KMS-11 (cell line): ENCODE results near the gene FXR2.
A peak's percentile ranks its signal among the peaks of the same experiment; 100 is the strongest.

Experiments
- H2AFZ ChIP-seq: fragments of 200-600 bp; sonication (generic); 2 replicates; pipeline ENCODE4 v1.6.1; 2016; ENCODE audit warnings: antibody characterized with exemption, mixed run types, low read depth
- H3K27ac ChIP-seq: fragments of 200-600 bp; sonication (generic); 2 replicates; pipeline ENCODE4 v1.6.1; 2016; ENCODE audit warnings: mild to moderate bottlenecking, mixed run types
- H3K27me3 ChIP-seq: fragments of 200-600 bp; sonication (generic); 2 replicates; pipeline ENCODE4 v1.6.1; 2017; ENCODE audit warnings: mild to moderate bottlenecking, low read depth, mixed run types, moderate library complexity; ENCODE audit not compliant: insufficient read depth
- H3K36me3 ChIP-seq: fragments of 200-600 bp; sonication (generic); 2 replicates; pipeline ENCODE4 v1.6.1; 2017; ENCODE audit warnings: mild to moderate bottlenecking, mixed run types; ENCODE audit not compliant: insufficient read depth
- H3K4me1 ChIP-seq: fragments of 200-600 bp; sonication (generic); 2 replicates; pipeline ENCODE4 v1.6.1; 2016; ENCODE audit warnings: mild to moderate bottlenecking, low read depth, mixed run types; ENCODE audit not compliant: poor library complexity, severe bottlenecking
- H3K4me2 ChIP-seq: fragments of 200-600 bp; sonication (generic); 2 replicates; pipeline ENCODE4 v1.7.0; 2016; ENCODE audit warnings: mild to moderate bottlenecking, mixed run types
- H3K4me3 ChIP-seq: fragments of 200-600 bp; sonication (generic); IDR thresholded peaks from 2 replicates; pipeline ENCODE4 v1.6.1; 2017; ENCODE audit warnings: low read depth, low read length, mixed read lengths; ENCODE audit not compliant: insufficient read depth
- H3K79me2 ChIP-seq: fragments of 200-600 bp; sonication (generic); 2 replicates; pipeline ENCODE4 v1.6.1; 2016; ENCODE audit warnings: low read depth, mixed run types; ENCODE audit not compliant: insufficient read depth
- H3K9ac ChIP-seq: fragments of 200-600 bp; sonication (generic); 2 replicates; pipeline ENCODE4 v1.6.1; 2016; ENCODE audit warnings: mild to moderate bottlenecking, mixed run types
- H4K20me1 ChIP-seq: fragments of 200-600 bp; sonication (generic); 2 replicates; pipeline ENCODE4 v1.6.1; 2016; ENCODE audit warnings: mild to moderate bottlenecking, mixed run types; ENCODE audit not compliant: insufficient read depth
- CTCF ChIP-seq: fragments of 200-600 bp; sonication (generic); conservative IDR thresholded peaks from 2 replicates; pipeline ENCODE4 v1.6.1; 2017; ENCODE audit warnings: low read depth, mild to moderate bottlenecking, antibody characterized with exemption, low read length, moderate library complexity, mixed read lengths

Gene FXR2

GRCh38 chr17:7588553-7589203 lies 26.0 kb downstream of the FXR2 start:
- H3K4me3 ChIP-seq = no peak overlapping the region

GRCh38 chr17:7587420-7588151 lies 27.1 kb downstream of the FXR2 start:
- Histone ChIP-seq H2AFZ (no peak overlapping the region), H3K27ac (no peak overlapping the region), H3K36me3 (no peaks in the 10 kb centered on the region), H3K4me3 (no peak overlapping the region), H3K4me1 (no peaks in the 10 kb centered on the region), H3K27me3 (no peaks in the 10 kb centered on the region), H3K9ac (no peak overlapping the region), H3K4me2 (no peak overlapping the region), H3K79me2 (no peaks in the 10 kb centered on the region), H4K20me1 (no peaks in the 10 kb centered on the region)
- no peak for TF ChIP-seq CTCF

More at GRCh38 chr17:7588553-7589203, 26.0 kb downstream of the FXR2 start:
- Histone ChIP-seq H3K79me2 (no peaks in the 10 kb centered on the region), H2AFZ (no peak overlapping the region), H3K36me3 (no peaks in the 10 kb centered on the region), H3K27me3 (no peaks in the 10 kb centered on the region), H3K4me2 (no peak overlapping the region), H4K20me1 (no peaks in the 10 kb centered on the region), H3K27ac (no peak overlapping the region), H3K4me1 (no peaks in the 10 kb centered on the region), H3K9ac (no peak overlapping the region)
- no peak for TF ChIP-seq CTCF

- Histone ChIP-seq H4K20me1 (no peaks in the 10 kb centered on the region), H3K4me3 (no peak overlapping the region), H3K9ac (no peak overlapping the region), H2AFZ (no peak overlapping the region), H3K79me2 (no peaks in the 10 kb centered on the region), H3K4me2 (no peak overlapping the region), H3K27ac (no peak overlapping the region), H3K36me3 (no peaks in the 10 kb centered on the region), H3K4me1 (no peaks in the 10 kb centered on the region), H3K27me3 (no peaks in the 10 kb centered on the region)
- TF ChIP-seq CTCF = no peak
Observed at GRCh38 chr17:7586673-7587419, 27.9 kb downstream of the FXR2 start.

GRCh38 chr17:7583253-7584109 lies 31.2 kb downstream of the FXR2 start, which contains the start of gene MPDU1:
Gene MPDU1, plus strand, starts transcription at chr17:7583852. Its CDS starts 11 bp downstream, at chr17:7583863.
- peak within 1 kb of the TSS; percentile 92 for H3K9ac ChIP-seq
- H3K36me3 ChIP-seq = no peaks in the 10 kb centered on the region
- H3K79me2 ChIP-seq = no peaks in the 10 kb centered on the region
- no peak for TF ChIP-seq CTCF
- no peaks in the 10 kb centered on the region for H4K20me1 ChIP-seq
- peaks cover 11% of the 10 kb centered on the region for H3K4me1 ChIP-seq
- 0 out of 2 replicates have a peak within 1 kb of the TSS, but pooled peaks have one; percentile 26 for H2AFZ ChIP-seq
- H3K27me3 ChIP-seq = no peaks in the 10 kb centered on the region
- no peak within 1 kb of the TSS for H3K4me3 ChIP-seq
- no peak within 1 kb of the TSS; the same call in none of the 2 replicates for H3K4me2 ChIP-seq
- H3K27ac ChIP-seq = peak within 1 kb of the TSS; percentile 89
